Activated T-cell treated with anti-CD3 and anti-CD28 coated beads for 4 hours (primary cell): Measurements from ENCODE around the gene HERPUD1.
"Not testable (repeated sequence)": the region's sequence is repeated elsewhere in the genome, so short reads cannot be mapped to it uniquely, and the experiment has no call there.

ENCODE experiments used
- DNase-seq: peaks from one replicate; pipeline ENCODE4 v3.0.0-alpha.2; 2020

The HERPUD1 gene

GRCh38 chr16:56931892-56932720 is at the start of gene HERPUD1:
Gene HERPUD1 (plus strand): TSS chr16:56932142. CDS start chr16:56932245, 103 bp downstream.
- DNase-seq: peak; percentile 97

- DNase-seq: no peak
Measured at GRCh38 chr16:56883586-56883985, 48.4 kb upstream of the HERPUD1 start.

GRCh38 chr16:56884026-56884582 is 47.8 kb upstream of the HERPUD1 start:
- no peak for DNase-seq

GRCh38 chr16:56884929-56885328 is 47.0 kb upstream of the HERPUD1 start:
- not testable (repeated sequence) for DNase-seq

GRCh38 chr16:56885446-56886162 is 46.3 kb upstream of the HERPUD1 start:
- DNase-seq: no peak

- no peak for DNase-seq
Measured at GRCh38 chr16:56886296-56886695, 45.6 kb upstream of the HERPUD1 start.

GRCh38 chr16:56886826-56887225 is 45.1 kb upstream of the HERPUD1 start:
- DNase-seq: no peak

GRCh38 chr16:56888806-56889205 is 43.1 kb upstream of the HERPUD1 start:
- no peak for DNase-seq

- no peak for DNase-seq
Measured at GRCh38 chr16:56889206-56889605, 42.7 kb upstream of the HERPUD1 start.

- no peak for DNase-seq
Measured at GRCh38 chr16:56891685-56892084, 40.3 kb upstream of the HERPUD1 start.

- no peak for DNase-seq
Measured at GRCh38 chr16:56892705-56893104, 39.2 kb upstream of the HERPUD1 start.

- DNase-seq: no peak
Measured at GRCh38 chr16:56894331-56894917, 37.5 kb upstream of the HERPUD1 start.

- DNase-seq: no peak
Measured at GRCh38 chr16:56895813-56896212, 36.1 kb upstream of the HERPUD1 start.

- no peak for DNase-seq
Measured at GRCh38 chr16:56896244-56896643, 35.7 kb upstream of the HERPUD1 start.

- DNase-seq: no peak
Measured at GRCh38 chr16:56897026-56897799, 34.7 kb upstream of the HERPUD1 start.

- DNase-seq: no peak
Measured at GRCh38 chr16:56898847-56899246, 33.1 kb upstream of the HERPUD1 start.

- DNase-seq: no peak
Measured at GRCh38 chr16:56903866-56904265, 28.1 kb upstream of the HERPUD1 start.

GRCh38 chr16:56907401-56907800 is 24.5 kb upstream of the HERPUD1 start:
- no peak for DNase-seq

GRCh38 chr16:56909527-56909979 is 22.4 kb upstream of the HERPUD1 start:
- DNase-seq: no peak

GRCh38 chr16:56910112-56910511 is 21.8 kb upstream of the HERPUD1 start:
- no peak for DNase-seq

- no peak for DNase-seq
Measured at GRCh38 chr16:56910654-56911539, 21.0 kb upstream of the HERPUD1 start.
